K562 (cell line): ENCODE results near the gene COL5A3. TPM values are rescaled to one million over a fixed set of nuclear protein-coding genes. Genes with fewer than 3 reads are reported as not detected.

ENCODE experiments used
- ATAC-seq: fragments of 200-7000 bp; cut with Tn5 transposase; 3 replicates; pipeline ENCODE4 v1.9.1; 2020; ENCODE audit warnings: moderate library complexity
- BruUV-seq: library from RNA; stranded (reverse); fragments of 400-500 nt; replicated peaks from 2 replicates; lab custom pipeline; 2021; lab: Mats Ljungman, UMichigan
- CTCF ChIA-PET: fragments of 300-600 bp; formaldehyde crosslinking; extraction: SDS; loops from one replicate; lab custom pipeline; 2021; ENCODE audit warnings: low intra/inter-chr PET ratio; lab: Yijun Ruan, JAX
- POLR2A ChIA-PET: fragments of 300-600, 350-650 bp; sonication (Branson Sonifier 250); formaldehyde crosslinking; extraction: SDS; loops from one replicate; lab custom pipeline; 2021; ENCODE audit warnings: antibody characterized with exemption, inconsistent platforms; lab: Yijun Ruan, JAX
- DNase-seq, 4 experiments: peaks; one replicate each; pipeline versions ENCODE4 v3.0.0 to v3.0.0-alpha.2; 2011 to 2018; ENCODE audit warnings: low spot score in 3 of 4, mixed read lengths in 3 of 4; ENCODE audit errors: extremely low read depth in 1 of 4
- FAIRE-seq: peaks from 2 replicates; lab custom pipeline; 2011; peaks lifted over from hg19 to GRCh38; lab: Jason Lieb, UNC
- H2AFZ ChIP-seq: 2 replicates; pipeline ENCODE4 v1.6.0; 2011; ENCODE audit warnings: low read depth, low read length, control low read depth, inconsistent platforms
- H3K27ac ChIP-seq: fragments of 200-600 bp; 3 replicates; pipeline ENCODE4 v1.8.0; 2011; ENCODE audit warnings: low read depth, mild to moderate bottlenecking, control low read depth, inconsistent platforms, low read length, moderate library complexity, mixed read lengths; ENCODE audit errors: extremely low read depth
- H3K27me3 ChIP-seq, 2 experiments: fragments of 300-600 bp in 1 of 2; 2 replicates in 1 of 2; 3 replicates in 1 of 2; pipeline versions ENCODE4 v1.6.0 to v1.8.0; 2011; ENCODE audit warnings: inconsistent platforms in 2 of 2, low read length in 2 of 2, mild to moderate bottlenecking in 1 of 2, mixed read lengths in 1 of 2, moderate library complexity in 1 of 2; ENCODE audit not compliant: control insufficient read depth in 2 of 2, insufficient read depth in 2 of 2
- H3K36me3 ChIP-seq: fragments of 300-600 bp; 3 replicates; pipeline ENCODE4 v1.8.0; 2011; ENCODE audit warnings: mild to moderate bottlenecking, low read length, inconsistent platforms; ENCODE audit not compliant: control insufficient read depth, insufficient read depth
- H3K4me1 ChIP-seq, 2 experiments: fragments of 200-600 bp in 1 of 2; replicated peaks in 1 of 2; 2 replicates in 1 of 2; 3 replicates in 1 of 2; pipeline versions ENCODE4 v1.5.1 to v1.8.0; 2011; ENCODE audit warnings: inconsistent platforms in 2 of 2, low read length in 2 of 2, mild to moderate bottlenecking in 1 of 2, mixed read lengths in 1 of 2, moderate library complexity in 1 of 2; ENCODE audit not compliant: control insufficient read depth in 2 of 2, insufficient read depth in 2 of 2
- H3K4me2 ChIP-seq: 2 replicates; pipeline ENCODE4 v1.6.1; 2011; ENCODE audit warnings: low read length, control low read depth, inconsistent platforms, mixed read lengths; ENCODE audit not compliant: insufficient read depth
- H3K4me3 ChIP-seq: fragments of 200-600 bp; sonication (generic), shearing (Covaris generic); 2 replicates; pipeline ENCODE4 v1.5.1; 2016; ENCODE audit warnings: control low read depth, inconsistent platforms
- H3K79me2 ChIP-seq: fragments of 200-600 bp; 3 replicates; pipeline ENCODE4 v1.8.0; 2011; ENCODE audit warnings: low read length, inconsistent platforms; ENCODE audit not compliant: control insufficient read depth, insufficient read depth
- H3K9ac ChIP-seq, 2 experiments: 2 replicates each; pipeline versions ENCODE4 v1.6.0 to v1.6.1; 2011; ENCODE audit warnings: low read depth in 2 of 2, low read length in 2 of 2, control low read depth in 1 of 2, inconsistent platforms in 1 of 2, mild to moderate bottlenecking in 1 of 2, mixed read lengths in 1 of 2; ENCODE audit not compliant: insufficient read depth in 1 of 2
- H3K9me1 ChIP-seq: one replicate; pipeline ENCODE4 v1.6.0; 2011; ENCODE audit warnings: inconsistent platforms, mild to moderate bottlenecking, low read length, moderate library complexity; ENCODE audit not compliant: control insufficient read depth, insufficient read depth
- H3K9me3 ChIP-seq: replicated peaks from 2 replicates; pipeline ENCODE4 v1.5.1; 2011; ENCODE audit warnings: low read depth, low read length, inconsistent platforms; ENCODE audit not compliant: control insufficient read depth, insufficient read depth
- H4K20me1 ChIP-seq: replicated peaks from 2 replicates; pipeline ENCODE4 v1.6.1; 2011; ENCODE audit warnings: low read length, inconsistent platforms, mixed read lengths; ENCODE audit not compliant: control insufficient read depth, insufficient read depth
- ATF1 ChIP-seq, 2 experiments: fragments of 450-650 bp in 1 of 2; IDR thresholded peaks; 2 replicates each; pipeline ENCODE4 v1.6.1; 2016; ENCODE audit warnings: missing compliant biosample characterization in 1 of 2, missing genetic modification characterization in 1 of 2
- RBM25 ChIP-seq: fragments of 200-400 bp; formaldehyde crosslinking; IDR thresholded peaks from 2 replicates; pipeline ENCODE4 v1.6.1; 2018; ENCODE audit warnings: low read length, low read depth, moderate library complexity; ENCODE audit not compliant: severe bottlenecking
- SREBF2 ChIP-seq: sonication (generic); formaldehyde crosslinking; IDR thresholded peaks from 2 replicates; pipeline ENCODE4 v1.4.0; 2020; ENCODE audit warnings: mild to moderate bottlenecking, missing genetic modification reagents
- TARDBP ChIP-seq: fragments of 450-650 bp; IDR thresholded peaks from 2 replicates; pipeline ENCODE4 v1.6.1; 2016
- ZNF407 ChIP-seq: fragments of 450-650 bp; IDR thresholded peaks from 2 replicates; pipeline ENCODE4 v1.6.1; 2016; ENCODE audit warnings: low read depth
- WGBS: fragments of 100-300 bp; shearing (Covaris generic); methylation state at CpG from one replicate; pipeline ENCODE4 v1.1.6; 2016; ENCODE audit warnings: low coverage, mixed read lengths; ENCODE audit not compliant: insufficient coverage; ENCODE audit errors: missing lambda C conversion rate; 5-methylcytosine and 5-hydroxymethylcytosine counted together
- in situ Hi-C: fragments of 300-500 bp; cut with MboI; formaldehyde crosslinking; loops from 4 replicates; pipeline ENCODE4 v1.15.0; 2018; ENCODE audit warnings: inconsistent platforms, mixed read lengths
- intact Hi-C: fragments of 100-400 bp; cut with micrococcal nuclease; formaldehyde crosslinking; loops from 2 replicates; pipeline ENCODE4 v1.14.2; 2022
- polyA plus RNA-seq, 8 experiments: library from polyadenylated mRNA; depleted of rRNA in 4 of 8; stranded (reverse) in 5 of 8; unstranded in 3 of 8; fragments of >200 nt; fragmentation: Nextera tagmentation in 2 of 8; fragmentation: Illumina TruSeq in 1 of 8; extraction: Ambion mirVana in 2 of 8; extraction: Trizol in 1 of 8; gene quantifications; 2 replicates each; pipeline versions ENCODE4 v1.2.1 to v1.2.3, GENCODE V29; 2011 to 2014; ENCODE audit warnings: inconsistent platforms in 1 of 8, missing spikeins in 1 of 8
- total RNA-seq, 7 experiments: library from RNA; depleted of rRNA in 6 of 7; stranded (reverse); fragments of >200 nt in 6 of 7; fragmentation: Illumina TruSeq in 2 of 7; extraction: Trizol in 2 of 7; gene quantifications; 2 replicates each; pipeline versions ENCODE4 v1.2.1 to v1.2.3, GENCODE V29; 2011 to 2021; ENCODE audit warnings: low replicate concordance in 1 of 7
- TF ChIP-seq, protein P1 (sequence below): sonication (generic); formaldehyde crosslinking; IDR thresholded peaks from 2 replicates; pipeline ENCODE4 v1.8.0; 2022; ENCODE audit warnings: mild to moderate bottlenecking, missing genetic modification reagents

COL5A3 gene
- total and polyA plus RNA-seq, 9 of the 15 experiments (the other 6 are each of a cell fraction or from before 2014, with no cell fraction given): 0.01 to 0.02 TPM; not detected in 7

DNA sequence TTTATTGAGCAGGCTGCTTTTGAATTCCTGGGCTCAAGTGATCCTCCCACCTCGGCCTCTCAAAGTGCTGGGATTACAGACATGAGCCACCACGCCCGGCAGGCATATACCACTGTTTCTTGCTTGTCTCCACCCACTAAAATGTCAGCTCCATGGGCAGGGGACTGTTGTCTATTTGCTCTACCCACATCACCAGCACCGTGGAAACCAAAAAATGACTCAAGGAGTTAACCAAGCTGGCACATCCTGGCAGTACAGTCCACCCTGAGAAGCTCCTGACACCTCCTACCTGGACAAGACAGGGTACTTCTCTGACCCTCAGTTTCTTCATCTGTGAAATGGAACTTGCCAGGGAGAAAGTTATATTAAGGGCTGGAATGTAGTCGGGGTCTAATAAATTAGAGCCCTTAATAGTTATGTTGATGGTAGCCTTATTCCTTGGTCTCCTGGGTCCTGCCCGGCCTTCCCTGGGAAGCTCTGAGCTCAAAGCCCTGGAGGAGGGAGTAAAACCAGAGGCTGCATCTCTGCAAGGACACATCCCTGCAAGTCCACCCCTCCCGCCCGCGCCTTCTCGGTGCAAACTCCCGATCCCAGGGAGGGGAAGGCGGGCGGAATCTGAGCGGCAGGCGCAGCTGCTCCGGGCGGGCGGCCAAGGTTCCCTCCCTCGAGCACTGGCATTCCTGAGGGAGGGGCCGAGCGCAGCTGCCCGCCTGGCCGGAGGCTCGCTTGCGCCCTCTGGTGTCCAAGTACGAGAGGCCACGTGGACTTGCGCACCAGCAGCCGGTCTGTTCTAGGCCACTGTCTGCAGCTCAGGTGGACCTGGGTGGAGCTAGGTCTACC lies 17.1 kb upstream of the COL5A3 start:
- peaks cover 29 to 40% of the 10 kb centered on the region in 2 experiments for H3K27me3 ChIP-seq
- DNase-seq: peak; percentile 94 to 98 (median 96)
- no peaks in the 10 kb centered on the region for H3K9me1 ChIP-seq
- CTCF ChIA-PET: interaction anchor here (0.7 to 2.8 kb wide), 3 partner anchors 93 to 972 kb away, joined by 3 to 29 read pairs (median 15); no protein-coding TSS in a partner anchor
- H3K4me1 ChIP-seq: peaks cover 0 to 8% of the 10 kb centered on the region in 2 experiments; a peak in 2 of 5 replicates
- in situ Hi-C loops: loop anchor here (10.0 kb wide), 1 partner anchor 93 kb away; the partner anchor contains the start of gene OLFM2
- no TSS peak for BruUV-seq
- H3K79me2 ChIP-seq: no peaks in the 10 kb centered on the region
- peak; percentile 88 for FAIRE-seq
- 3% methylated on average over 26 of the region's 29 CpGs for WGBS
- no peak overlapping the region for H3K4me3 ChIP-seq
- H3K27ac ChIP-seq: no peak overlapping the region
- H3K9ac ChIP-seq: no peak overlapping the region
- H4K20me1 ChIP-seq: peaks cover 2% of the 10 kb centered on the region; the same call in 1 of the 2 replicates
- H2AFZ ChIP-seq: peak overlapping the region; percentile 34; the same call in 1 of the 2 replicates
- ATAC-seq: peak; percentile 100
- POLR2A ChIA-PET: interaction anchor here (0.5 to 1.4 kb wide), 6 partner anchors 34 to 1052 kb away, joined by 3 to 4 read pairs (median 3); partner anchors contain the start of genes OR7D2 and TYK2
- H3K36me3 ChIP-seq: no peaks in the 10 kb centered on the region
- intact Hi-C loops: loop anchor here (1.0 kb wide), 1 partner anchor 93 kb away; no protein-coding TSS in a partner anchor
- no peaks in the 10 kb centered on the region for H3K9me3 ChIP-seq
- no peak overlapping the region for H3K4me2 ChIP-seq
- TF ChIP-seq TARDBP: 0 out of 2 replicates have a peak, but pooled peaks have one; percentile 55
- TF ChIP-seq ZNF407: no peak
- TF ChIP-seq, protein P1, sequence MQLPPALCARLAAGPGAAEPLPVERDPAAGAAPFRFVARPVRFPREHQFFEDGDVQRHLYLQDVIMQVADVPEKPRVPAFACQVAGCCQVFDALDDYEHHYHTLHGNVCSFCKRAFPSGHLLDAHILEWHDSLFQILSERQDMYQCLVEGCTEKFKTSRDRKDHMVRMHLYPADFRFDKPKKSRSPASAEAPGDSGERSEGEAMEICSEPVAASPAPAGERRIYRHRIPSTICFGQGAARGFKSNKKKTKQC (CRISPR knock-in tag): peak; percentile 51; the same call in 1 of the 2 replicates
- no peak for TF ChIP-seq ATF1 (CRISPR knock-in tag; IDR thresholded peaks at IDR 0.05)
- peak; percentile 75 for TF ChIP-seq ATF1 (tag; IDR thresholded peaks at IDR 0.05)
- peak; percentile 38 for TF ChIP-seq RBM25
- no peak for TF ChIP-seq SREBF2
